Measurements from ENCODE around the gene OGDHL. TPM values are rescaled to one million over a fixed set of nuclear protein-coding genes. Genes with fewer than 3 reads are reported as not detected.

The OGDHL gene
- total and polyA plus RNA-seq, 2 donors (not counting 3 experiments of a cell fraction or from before 2014, with no cell fraction given): 0.43 to 1.0 TPM

- H3K9me1 ChIP-seq (replicated peaks; ENCODE audit: control insufficient read depth, extremely low read depth, insufficient read depth, low read length): no peaks in the 10 kb centered on the region
- DNase-seq (ENCODE audit: low read depth, low spot score) (no peak), FAIRE-seq (no peak)
- H3K4me1 ChIP-seq (ENCODE audit: control insufficient read depth, extremely low read depth, insufficient read depth, low read length): peaks cover 3% of the 10 kb centered on the region
- intact Hi-C loops (cut with micrococcal nuclease) (loop anchor here (5.0 kb wide), 1 partner anchor 168 kb away; no protein-coding TSS in a partner anchor), dilution Hi-C loops (cut with MboI; ENCODE audit: extremely low pct_ligation_motif_present, low sequenced_read_pairs) (no loop called here)
- ChIA-PET CTCF (no interaction called here), POLR2A (no interaction called here)
- H3K79me2 ChIP-seq (ENCODE audit: control insufficient read depth, insufficient read depth, low read length): no peaks in the 10 kb centered on the region
- TF ChIP-seq POLR2A (IDR thresholded peaks at IDR 0.05; ENCODE audit: low read depth, low read length) (no peak), MAX (IDR thresholded peaks at IDR 0.05; ENCODE audit: insufficient read depth, insufficient read length) (no peak), FOS (IDR thresholded peaks at IDR 0.05; ENCODE audit: borderline replicate concordance, insufficient read depth, low read length) (no peak), EZH2 (IDR thresholded peaks at IDR 0.05; ENCODE audit: borderline replicate concordance, low read depth, low read length, severe bottlenecking) (no peak), JUN (IDR thresholded peaks at IDR 0.05; ENCODE audit: borderline replicate concordance, insufficient read depth, insufficient read length, low read depth) (no peak), GATA2 (IDR thresholded peaks at IDR 0.05; ENCODE audit: insufficient read depth, insufficient read length, low read depth, low read length) (no peak), CTCF (IDR thresholded peaks at IDR 0.05; ENCODE audit: extremely low read depth in 1 of 2, insufficient read depth in 1 of 2, low read depth in 1 of 2, low read length in 2 of 2) (no peak), POLR2AphosphoS5 (IDR thresholded peaks at IDR 0.05; ENCODE audit: insufficient read depth, low read depth, low read length) (no peak), MYC (IDR thresholded peaks at IDR 0.05; ENCODE audit: low read depth, low read length) (no peak)
- no peak overlapping the region for H3K27ac ChIP-seq (ENCODE audit: insufficient read depth, low read depth, low read length)
- H3K4me3 ChIP-seq (replicated peaks in 1 of 3; ENCODE audit: insufficient read depth in 1 of 3, low read depth in 1 of 3, low read length in 3 of 3): no peak overlapping the region
- H3K4me2 ChIP-seq (ENCODE audit: insufficient read depth, low read length): no peak overlapping the region
- no peak overlapping the region for H2AFZ ChIP-seq (ENCODE audit: low read depth, low read length)
- H3K27me3 ChIP-seq (ENCODE audit: control insufficient read depth in 2 of 2, insufficient read depth in 2 of 2, low read length in 2 of 2): peaks cover 0 to under 1% of the 10 kb centered on the region in 2 experiments
- no peaks in the 10 kb centered on the region for H4K20me1 ChIP-seq (replicated peaks; ENCODE audit: control insufficient read depth, extremely low read depth, insufficient read depth, low read length)
- no peak overlapping the region for H3K9ac ChIP-seq (replicated peaks; ENCODE audit: extremely low read depth, insufficient read depth, low read length)
- no TSS peak for BruUV-seq (replicated peaks)
- H3K36me3 ChIP-seq (ENCODE audit: control insufficient read depth in 2 of 2, extremely low read depth in 1 of 2, insufficient read depth in 2 of 2, low read length in 2 of 2): no peaks in the 10 kb centered on the region
- no peaks in the 10 kb centered on the region for H3K9me3 ChIP-seq (replicated peaks; ENCODE audit: control insufficient read depth, insufficient read depth, low read length)
Observed at GRCh38 chr10:49760789-49761188, 1.3 kb downstream of the OGDHL start.
